Measurements from ENCODE around the gene CAMTA1.

CAMTA1 gene

GRCh38 chr1:6904476-6905170, 119.4 kb downstream of the CAMTA1 start:
- no peak overlapping the region for H3K4me3 ChIP-seq (ENCODE audit: low read length)
- H3K27ac ChIP-seq (ENCODE audit: low read length) = no peak overlapping the region
- H3K4me1 ChIP-seq (ENCODE audit: insufficient read depth, low read length) = peaks cover 12% of the 10 kb centered on the region; the same call in 1 of the 2 replicates
- H3K9me3 ChIP-seq (ENCODE audit: insufficient read depth, low read depth, low read length) = no peaks in the 10 kb centered on the region
- no peaks in the 10 kb centered on the region for H3K27me3 ChIP-seq (ENCODE audit: insufficient read depth, low read length)
- no peaks in the 10 kb centered on the region for H3K36me3 ChIP-seq (ENCODE audit: insufficient read depth, low read depth, low read length)
- H3K9ac ChIP-seq (ENCODE audit: low read depth, low read length) = no peak overlapping the region

GRCh38 chr1:6905331-6905730, 120.1 kb downstream of the CAMTA1 start:
- no peaks in the 10 kb centered on the region for H3K9me3 ChIP-seq (ENCODE audit: insufficient read depth, low read depth, low read length)
- H3K27ac ChIP-seq (ENCODE audit: low read length) = no peak overlapping the region
- H3K27me3 ChIP-seq (ENCODE audit: insufficient read depth, low read length) = no peaks in the 10 kb centered on the region
- no peaks in the 10 kb centered on the region for H3K36me3 ChIP-seq (ENCODE audit: insufficient read depth, low read depth, low read length)
- no peak overlapping the region for H3K9ac ChIP-seq (ENCODE audit: low read depth, low read length)
- H3K4me3 ChIP-seq (ENCODE audit: low read length) = no peak overlapping the region
- H3K4me1 ChIP-seq (ENCODE audit: insufficient read depth, low read length) = peaks cover 12% of the 10 kb centered on the region; the same call in 1 of the 2 replicates

GRCh38 chr1:6905790-6906189, 120.5 kb downstream of the CAMTA1 start:
- Histone ChIP-seq H3K4me3 (ENCODE audit: low read length) (no peak overlapping the region), H3K27me3 (ENCODE audit: insufficient read depth, low read length) (no peaks in the 10 kb centered on the region), H3K36me3 (ENCODE audit: insufficient read depth, low read depth, low read length) (no peaks in the 10 kb centered on the region), H3K4me1 (ENCODE audit: insufficient read depth, low read length) (peaks cover 12% of the 10 kb centered on the region; the same call in 1 of the 2 replicates), H3K9me3 (ENCODE audit: insufficient read depth, low read depth, low read length) (no peaks in the 10 kb centered on the region), H3K27ac (ENCODE audit: low read length) (no peak overlapping the region), H3K9ac (ENCODE audit: low read depth, low read length) (no peak overlapping the region)

- H3K9ac ChIP-seq (ENCODE audit: low read depth, low read length) = peak overlapping the region; percentile 2; the same call in 1 of the 2 replicates
- no peaks in the 10 kb centered on the region for H3K36me3 ChIP-seq (ENCODE audit: insufficient read depth, low read depth, low read length)
- H3K4me1 ChIP-seq (ENCODE audit: insufficient read depth, low read length) = peaks cover 17% of the 10 kb centered on the region; the same call in 1 of the 2 replicates
- no peaks in the 10 kb centered on the region for H3K27me3 ChIP-seq (ENCODE audit: insufficient read depth, low read length)
- H3K27ac ChIP-seq (ENCODE audit: low read length) = no peak overlapping the region
- H3K4me3 ChIP-seq (ENCODE audit: low read length) = no peak overlapping the region
- no peaks in the 10 kb centered on the region for H3K9me3 ChIP-seq (ENCODE audit: insufficient read depth, low read depth, low read length)
Measured at GRCh38 chr1:6906783-6907182, 121.5 kb downstream of the CAMTA1 start.

GRCh38 chr1:6907201-6907600, 121.9 kb downstream of the CAMTA1 start:
- H3K36me3 ChIP-seq (ENCODE audit: insufficient read depth, low read depth, low read length) = no peaks in the 10 kb centered on the region
- H3K4me3 ChIP-seq (ENCODE audit: low read length) = no peak overlapping the region
- H3K9me3 ChIP-seq (ENCODE audit: insufficient read depth, low read depth, low read length) = no peaks in the 10 kb centered on the region
- H3K27me3 ChIP-seq (ENCODE audit: insufficient read depth, low read length) = no peaks in the 10 kb centered on the region
- peaks cover 21% of the 10 kb centered on the region; the same call in 1 of the 2 replicates for H3K4me1 ChIP-seq (ENCODE audit: insufficient read depth, low read length)
- H3K27ac ChIP-seq (ENCODE audit: low read length) = no peak overlapping the region
- H3K9ac ChIP-seq (ENCODE audit: low read depth, low read length) = peak overlapping the region; percentile 2; the same call in 1 of the 2 replicates

GRCh38 chr1:6907676-6908434, 122.6 kb downstream of the CAMTA1 start:
- Histone ChIP-seq H3K27ac (ENCODE audit: low read length) (no peak overlapping the region), H3K9me3 (ENCODE audit: insufficient read depth, low read depth, low read length) (no peaks in the 10 kb centered on the region), H3K9ac (ENCODE audit: low read depth, low read length) (no peak overlapping the region), H3K4me3 (ENCODE audit: low read length) (no peak overlapping the region), H3K36me3 (ENCODE audit: insufficient read depth, low read depth, low read length) (no peaks in the 10 kb centered on the region), H3K4me1 (ENCODE audit: insufficient read depth, low read length) (peaks cover 21% of the 10 kb centered on the region; the same call in 1 of the 2 replicates), H3K27me3 (ENCODE audit: insufficient read depth, low read length) (no peaks in the 10 kb centered on the region)

- no peak overlapping the region for H3K9ac ChIP-seq (ENCODE audit: low read depth, low read length)
- no peaks in the 10 kb centered on the region for H3K36me3 ChIP-seq (ENCODE audit: insufficient read depth, low read depth, low read length)
- no peak overlapping the region for H3K4me3 ChIP-seq (ENCODE audit: low read length)
- peaks cover 21% of the 10 kb centered on the region; the same call in 1 of the 2 replicates for H3K4me1 ChIP-seq (ENCODE audit: insufficient read depth, low read length)
- H3K27ac ChIP-seq (ENCODE audit: low read length) = no peak overlapping the region
- no peaks in the 10 kb centered on the region for H3K27me3 ChIP-seq (ENCODE audit: insufficient read depth, low read length)
- peaks cover 4% of the 10 kb centered on the region for H3K9me3 ChIP-seq (ENCODE audit: insufficient read depth, low read depth, low read length)
Measured at GRCh38 chr1:6909401-6909800, 124.1 kb downstream of the CAMTA1 start.

- Histone ChIP-seq H3K4me3 (ENCODE audit: low read length) (no peak overlapping the region), H3K27ac (ENCODE audit: low read length) (no peak overlapping the region), H3K9ac (ENCODE audit: low read depth, low read length) (no peak overlapping the region), H3K9me3 (ENCODE audit: insufficient read depth, low read depth, low read length) (peaks cover 4% of the 10 kb centered on the region), H3K27me3 (ENCODE audit: insufficient read depth, low read length) (no peaks in the 10 kb centered on the region), H3K36me3 (ENCODE audit: insufficient read depth, low read depth, low read length) (no peaks in the 10 kb centered on the region), H3K4me1 (ENCODE audit: insufficient read depth, low read length) (peaks cover 21% of the 10 kb centered on the region; the same call in 1 of the 2 replicates)
Measured at GRCh38 chr1:6909857-6910256, 124.6 kb downstream of the CAMTA1 start.

- peaks cover 18% of the 10 kb centered on the region; the same call in 1 of the 2 replicates for H3K4me1 ChIP-seq (ENCODE audit: insufficient read depth, low read length)
- no peaks in the 10 kb centered on the region for H3K27me3 ChIP-seq (ENCODE audit: insufficient read depth, low read length)
- peak overlapping the region; percentile 4; the same call in 1 of the 2 replicates for H3K9ac ChIP-seq (ENCODE audit: low read depth, low read length)
- no peak overlapping the region for H3K27ac ChIP-seq (ENCODE audit: low read length)
- H3K9me3 ChIP-seq (ENCODE audit: insufficient read depth, low read depth, low read length) = peaks cover 4% of the 10 kb centered on the region
- H3K36me3 ChIP-seq (ENCODE audit: insufficient read depth, low read depth, low read length) = no peaks in the 10 kb centered on the region
- no peak overlapping the region for H3K4me3 ChIP-seq (ENCODE audit: low read length)
Measured at GRCh38 chr1:6911021-6911941, 126.0 kb downstream of the CAMTA1 start.

- Histone ChIP-seq H3K4me3 (ENCODE audit: low read length) (no peak overlapping the region), H3K9me3 (ENCODE audit: insufficient read depth, low read depth, low read length) (peaks cover 4% of the 10 kb centered on the region), H3K4me1 (ENCODE audit: insufficient read depth, low read length) (peaks cover 11% of the 10 kb centered on the region; the same call in 1 of the 2 replicates), H3K27ac (ENCODE audit: low read length) (no peak overlapping the region), H3K27me3 (ENCODE audit: insufficient read depth, low read length) (no peaks in the 10 kb centered on the region), H3K9ac (ENCODE audit: low read depth, low read length) (peak overlapping the region; percentile 4; the same call in 1 of the 2 replicates), H3K36me3 (ENCODE audit: insufficient read depth, low read depth, low read length) (no peaks in the 10 kb centered on the region)
Measured at GRCh38 chr1:6911974-6912373, 126.7 kb downstream of the CAMTA1 start.

GRCh38 chr1:6912518-6912917, 127.3 kb downstream of the CAMTA1 start:
- no peaks in the 10 kb centered on the region for H3K36me3 ChIP-seq (ENCODE audit: insufficient read depth, low read depth, low read length)
- H3K9me3 ChIP-seq (ENCODE audit: insufficient read depth, low read depth, low read length) = peaks cover 4% of the 10 kb centered on the region
- peaks cover 9% of the 10 kb centered on the region; the same call in 1 of the 2 replicates for H3K4me1 ChIP-seq (ENCODE audit: insufficient read depth, low read length)
- H3K27me3 ChIP-seq (ENCODE audit: insufficient read depth, low read length) = no peaks in the 10 kb centered on the region
- H3K9ac ChIP-seq (ENCODE audit: low read depth, low read length) = no peak overlapping the region
- H3K27ac ChIP-seq (ENCODE audit: low read length) = no peak overlapping the region
- no peak overlapping the region for H3K4me3 ChIP-seq (ENCODE audit: low read length)
